ENCODE data around the gene DDX42. TPM values are rescaled to one million over a fixed set of nuclear protein-coding genes. Genes with fewer than 3 reads are reported as not detected.

The DDX42 gene
- total RNA-seq, 1 experiment from 2014 or later: 174 TPM

DNA sequence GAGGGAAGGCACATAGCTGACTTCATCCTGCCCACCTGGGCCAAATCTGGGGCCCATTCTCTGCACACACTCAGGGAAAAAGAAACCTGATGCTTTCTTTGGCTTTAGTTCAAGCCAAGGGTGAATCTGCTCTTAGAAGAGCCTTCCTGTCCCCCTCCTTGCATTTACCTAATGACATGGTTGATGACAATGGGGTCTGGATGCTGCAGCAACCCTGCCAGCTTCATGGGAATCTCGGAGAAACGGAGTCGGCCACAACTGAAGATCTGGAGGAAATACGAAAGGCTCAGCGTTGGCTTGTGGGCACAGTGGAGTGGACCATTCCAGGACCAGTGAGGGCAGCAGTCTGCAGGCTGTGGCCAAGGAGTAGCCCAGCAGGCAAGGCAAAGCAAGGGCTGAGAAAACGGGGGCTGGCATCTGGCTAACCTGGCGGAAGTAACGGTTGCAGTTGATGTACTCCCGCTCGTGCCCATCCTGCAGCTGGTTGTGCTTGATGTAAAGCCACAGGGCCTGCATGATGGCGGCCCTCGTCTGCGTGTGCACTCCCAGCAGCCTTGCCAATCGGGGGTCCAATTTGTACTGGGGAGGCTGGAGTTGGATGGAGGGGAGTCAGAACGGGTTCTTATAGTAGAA lies 59.9 kb downstream of the DDX42 start (continued):
- TF ChIP-seq, protein P1, sequence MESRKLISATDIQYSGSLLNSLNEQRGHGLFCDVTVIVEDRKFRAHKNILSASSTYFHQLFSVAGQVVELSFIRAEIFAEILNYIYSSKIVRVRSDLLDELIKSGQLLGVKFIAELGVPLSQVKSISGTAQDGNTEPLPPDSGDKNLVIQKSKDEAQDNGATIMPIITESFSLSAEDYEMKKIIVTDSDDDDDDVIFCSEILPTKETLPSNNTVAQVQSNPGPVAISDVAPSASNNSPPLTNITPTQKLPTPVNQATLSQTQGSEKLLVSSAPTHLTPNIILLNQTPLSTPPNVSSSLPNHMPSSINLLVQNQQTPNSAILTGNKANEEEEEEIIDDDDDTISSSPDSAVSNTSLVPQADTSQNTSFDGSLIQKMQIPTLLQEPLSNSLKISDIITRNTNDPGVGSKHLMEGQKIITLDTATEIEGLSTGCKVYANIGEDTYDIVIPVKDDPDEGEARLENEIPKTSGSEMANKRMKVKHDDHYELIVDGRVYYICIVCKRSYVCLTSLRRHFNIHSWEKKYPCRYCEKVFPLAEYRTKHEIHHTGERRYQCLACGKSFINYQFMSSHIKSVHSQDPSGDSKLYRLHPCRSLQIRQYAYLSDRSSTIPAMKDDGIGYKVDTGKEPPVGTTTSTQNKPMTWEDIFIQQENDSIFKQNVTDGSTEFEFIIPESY (IDR thresholded peaks at IDR 0.05; ENCODE audit: extremely low read depth, insufficient replicate concordance, low read length): no peak
- TF ChIP-seq YY1 (IDR thresholded peaks at IDR 0.05; ENCODE audit: extremely low read depth, insufficient replicate concordance, low read depth, low read length) (no peak), ATF3 (IDR thresholded peaks at IDR 0.05) (no peak), ZNF274 (IDR thresholded peaks at IDR 0.05; ENCODE audit: low read depth, low read length) (no peak), CBX3 (IDR thresholded peaks at IDR 0.05; ENCODE audit: low read depth) (no peak), SIN3A (IDR thresholded peaks at IDR 0.05; ENCODE audit: low read depth) (no peak), EZH2 (IDR thresholded peaks at IDR 0.05) (no peak), CEBPB (IDR thresholded peaks at IDR 0.05; ENCODE audit: low read depth) (no peak), EGR1 (IDR thresholded peaks at IDR 0.05; ENCODE audit: low read depth) (no peak), SRF (IDR thresholded peaks at IDR 0.05; ENCODE audit: low read depth) (no peak)

DNA sequence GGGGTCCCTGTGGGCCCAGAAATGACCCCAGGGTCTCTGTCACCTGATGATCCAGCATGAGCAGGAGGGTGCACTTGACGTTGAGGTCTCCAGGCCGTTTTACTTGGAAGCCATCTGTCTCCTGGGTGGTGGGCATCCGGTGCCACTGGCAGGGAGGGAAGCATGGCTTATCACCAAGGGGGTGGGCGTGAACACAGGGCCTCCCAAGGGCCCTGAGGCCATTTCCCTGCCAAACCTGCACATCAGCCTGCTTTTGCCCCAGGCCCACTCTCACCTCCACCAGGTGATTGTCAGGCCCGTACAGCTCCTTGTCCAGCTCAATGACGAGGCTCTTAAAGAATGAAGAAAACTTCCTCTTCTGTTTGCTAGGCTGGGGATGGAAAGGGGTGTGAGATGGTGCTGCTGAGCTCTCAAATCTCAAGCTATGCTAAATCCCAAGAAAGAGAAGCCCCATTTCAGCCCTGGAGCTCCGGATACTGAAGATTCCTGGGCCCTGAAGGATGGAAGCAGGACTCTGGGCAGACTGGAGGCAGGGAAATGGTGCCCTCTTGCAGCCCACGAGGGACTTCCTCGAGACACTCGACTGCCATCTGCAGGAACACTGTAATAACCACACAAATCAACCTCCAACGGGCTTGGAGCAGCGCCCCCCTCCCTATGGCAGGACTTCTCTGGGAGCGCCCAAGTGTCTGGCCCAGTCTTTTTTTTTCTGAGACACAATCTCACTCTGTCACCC lies 60.6 kb downstream of the DDX42 start:
- H3K4me3 ChIP-seq (replicated peaks in 1 of 2; ENCODE audit: low read depth in 1 of 2, low read length in 2 of 2): no peak overlapping the region
- peak; percentile 87 for ATAC-seq
- TF ChIP-seq, protein P1 (IDR thresholded peaks at IDR 0.05; ENCODE audit: extremely low read depth, insufficient replicate concordance, low read length): no peak
- TF ChIP-seq CTCF (IDR thresholded peaks at IDR 0.05 in 2 of 3, conservative IDR thresholded peaks at IDR 0.05 in 1 of 3; ENCODE audit: borderline replicate concordance in 1 of 3, insufficient read depth in 1 of 3, low read depth in 2 of 3, low read length in 2 of 3) (peak; percentile 94 to 99 (median 97)), YY1 (IDR thresholded peaks at IDR 0.05; ENCODE audit: extremely low read depth, insufficient replicate concordance, low read depth, low read length) (peak; percentile 63), POLR2AphosphoS5 (IDR thresholded peaks at IDR 0.05; ENCODE audit: low read depth, low read length) (peak; percentile 59; the same call in 1 of the 2 replicates), SP1 (IDR thresholded peaks at IDR 0.05; ENCODE audit: low read depth) (no peak), CEBPB (IDR thresholded peaks at IDR 0.05; ENCODE audit: low read depth) (no peak)
- H3K4me2 ChIP-seq (ENCODE audit: low read length): 0 out of 2 replicates have a peak overlapping the region, but pooled peaks have one; percentile 0
- peaks cover 55 to 77% of the 10 kb centered on the region in 2 experiments for H3K36me3 ChIP-seq (ENCODE audit: control insufficient read depth in 1 of 2, insufficient read depth in 2 of 2, low read length in 2 of 2)
- RAD21 ChIA-PET (ENCODE audit: low non-redundant PET in 1 of 2, low total read pairs in 2 of 2, uncharacterized antibody in 2 of 2, unreplicated experiment in 2 of 2): no interaction called here
- H2AFZ ChIP-seq (ENCODE audit: low read depth, low read length, poor library complexity, severe bottlenecking): no peak overlapping the region
- H4K20me1 ChIP-seq (ENCODE audit: insufficient read depth): no peaks in the 10 kb centered on the region
- CTCF ChIA-PET: interaction anchor here (0.7 to 1.9 kb wide), 14 partner anchors 8 to 409 kb away, joined by 3 to 10 read pairs (median 3); partner anchors contain the start of genes CCDC47 and MAP3K3
- intact Hi-C loops (cut with micrococcal nuclease): loop anchor here (1.0 to 2.0 kb wide), 2 partner anchors 92 to 409 kb away; no protein-coding TSS in a partner anchor
- no peaks in the 10 kb centered on the region for H3K9me3 ChIP-seq (ENCODE audit: control insufficient read depth in 1 of 2, insufficient read depth in 1 of 2, low read depth in 1 of 2, low read length in 2 of 2)
- H3K27me3 ChIP-seq (ENCODE audit: insufficient read depth, low read length): no peaks in the 10 kb centered on the region
- H3K4me1 ChIP-seq (ENCODE audit: control insufficient read depth in 1 of 2, insufficient read depth in 2 of 2, low read length in 2 of 2): peaks cover 15 to 23% of the 10 kb centered on the region in 2 experiments
- H3K27ac ChIP-seq (ENCODE audit: low read depth, low read length): peak overlapping the region; percentile 22
- peak overlapping the region; percentile 3; the same call in 1 of the 2 replicates for H3K9ac ChIP-seq (ENCODE audit: low read length)
- peaks cover 66% of the 10 kb centered on the region for H3K79me2 ChIP-seq (ENCODE audit: insufficient read depth, low read length)
- POLR2A ChIA-PET: no interaction called here
- no peaks in the 10 kb centered on the region for H3K9me2 ChIP-seq (ENCODE audit: insufficient read depth)
- peak; percentile 83 for DNase-seq (ENCODE audit: low read depth, low spot score)
- no TSS peak for BruUV-seq (replicated peaks)
